ENCODE data around the gene ERP29. TPM values are rescaled to one million over a fixed set of nuclear protein-coding genes. Genes with fewer than 3 reads are reported as not detected.

Gene ERP29
- total and polyA plus RNA-seq, 2 of the 13 experiments (the other 11 are each of a cell fraction or from before 2014, with no cell fraction given), result 111 to 147 TPM

GRCh38 chr12:112013601-112014402 is 576 bp downstream of the ERP29 start (continued):
- no peak for TF ChIP-seq ZBTB40 (IDR thresholded peaks at IDR 0.05)
- TF ChIP-seq ZBTB40 (CRISPR knock-in tag; IDR thresholded peaks at IDR 0.05), result peak; percentile 38; the same call in 1 of the 2 replicates
- no peak for TF ChIP-seq ZNF468 (CRISPR knock-in tag; IDR thresholded peaks at IDR 0.05)
- TF ChIP-seq GZF1 (CRISPR knock-in tag; IDR thresholded peaks at IDR 0.05), result no peak
- no peak for TF ChIP-seq ZBTB33 (CRISPR knock-in tag; IDR thresholded peaks at IDR 0.05)
- no peak for TF ChIP-seq TCF7 (IDR thresholded peaks at IDR 0.05; ENCODE audit: low read depth)
- no peak for TF ChIP-seq CREB1 (IDR thresholded peaks at IDR 0.05)
- TF ChIP-seq CREB1 (CRISPR knock-in tag; IDR thresholded peaks at IDR 0.05), result 0 out of 2 replicates have a peak, but pooled peaks have one; percentile 39
- TF ChIP-seq KDM5A (IDR thresholded peaks at IDR 0.05; ENCODE audit: borderline replicate concordance, low read length), result peak; percentile 3; the same call in 1 of the 2 replicates
- TF ChIP-seq RAD51 (IDR thresholded peaks at IDR 0.05; ENCODE audit: borderline replicate concordance), result no peak
- peak; percentile 87 for TF ChIP-seq ZFX (CRISPR knock-in tag; IDR thresholded peaks at IDR 0.05; ENCODE audit: low read depth)
- peak; percentile 35; the same call in 1 of the 2 replicates for TF ChIP-seq ZNF280D (CRISPR knock-in tag; IDR thresholded peaks at IDR 0.05)
- no peak; the same call in none of the 2 replicates for TF ChIP-seq MXD3 (CRISPR knock-in tag; IDR thresholded peaks at IDR 0.05)
